Fibroblast of the aortic adventitia (primary cell): ENCODE data around the gene SLC17A2. TPM values are rescaled to one million over a fixed set of nuclear protein-coding genes. Genes with fewer than 3 reads are reported as not detected.
A peak's percentile ranks its signal among the peaks of the same experiment; 100 is the strongest.

Source experiments
- DNase-seq: peaks from one replicate; pipeline ENCODE4 v3.0.0-alpha.2; 2010; ENCODE audit warnings: low read depth
- H3K4me3 ChIP-seq: 2 replicates; pipeline ENCODE4 v1.5.1; 2011; ENCODE audit warnings: low read depth, mild to moderate bottlenecking, control low read depth, low read length, moderate library complexity
- total RNA-seq: library from RNA; depleted of rRNA; stranded (reverse); fragments of >200 nt; gene quantifications from 2 replicates; pipeline ENCODE4 v1.2.3, GENCODE V29; 2012; ENCODE audit warnings: low replicate concordance
- TF ChIP-seq, protein P1 (sequence below): IDR thresholded peaks from 2 replicates; pipeline ENCODE4 v1.5.1; 2011; ENCODE audit warnings: mild to moderate bottlenecking, low read length, control low read depth, inconsistent platforms; ENCODE audit not compliant: insufficient read depth

Gene SLC17A2, protein sequence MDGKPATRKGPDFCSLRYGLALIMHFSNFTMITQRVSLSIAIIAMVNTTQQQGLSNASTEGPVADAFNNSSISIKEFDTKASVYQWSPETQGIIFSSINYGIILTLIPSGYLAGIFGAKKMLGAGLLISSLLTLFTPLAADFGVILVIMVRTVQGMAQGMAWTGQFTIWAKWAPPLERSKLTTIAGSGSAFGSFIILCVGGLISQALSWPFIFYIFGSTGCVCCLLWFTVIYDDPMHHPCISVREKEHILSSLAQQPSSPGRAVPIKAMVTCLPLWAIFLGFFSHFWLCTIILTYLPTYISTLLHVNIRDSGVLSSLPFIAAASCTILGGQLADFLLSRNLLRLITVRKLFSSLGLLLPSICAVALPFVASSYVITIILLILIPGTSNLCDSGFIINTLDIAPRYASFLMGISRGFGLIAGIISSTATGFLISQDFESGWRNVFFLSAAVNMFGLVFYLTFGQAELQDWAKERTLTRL
- total RNA-seq: 0.09 TPM in 1 of 2 replicates, not detected in the other

DNA sequence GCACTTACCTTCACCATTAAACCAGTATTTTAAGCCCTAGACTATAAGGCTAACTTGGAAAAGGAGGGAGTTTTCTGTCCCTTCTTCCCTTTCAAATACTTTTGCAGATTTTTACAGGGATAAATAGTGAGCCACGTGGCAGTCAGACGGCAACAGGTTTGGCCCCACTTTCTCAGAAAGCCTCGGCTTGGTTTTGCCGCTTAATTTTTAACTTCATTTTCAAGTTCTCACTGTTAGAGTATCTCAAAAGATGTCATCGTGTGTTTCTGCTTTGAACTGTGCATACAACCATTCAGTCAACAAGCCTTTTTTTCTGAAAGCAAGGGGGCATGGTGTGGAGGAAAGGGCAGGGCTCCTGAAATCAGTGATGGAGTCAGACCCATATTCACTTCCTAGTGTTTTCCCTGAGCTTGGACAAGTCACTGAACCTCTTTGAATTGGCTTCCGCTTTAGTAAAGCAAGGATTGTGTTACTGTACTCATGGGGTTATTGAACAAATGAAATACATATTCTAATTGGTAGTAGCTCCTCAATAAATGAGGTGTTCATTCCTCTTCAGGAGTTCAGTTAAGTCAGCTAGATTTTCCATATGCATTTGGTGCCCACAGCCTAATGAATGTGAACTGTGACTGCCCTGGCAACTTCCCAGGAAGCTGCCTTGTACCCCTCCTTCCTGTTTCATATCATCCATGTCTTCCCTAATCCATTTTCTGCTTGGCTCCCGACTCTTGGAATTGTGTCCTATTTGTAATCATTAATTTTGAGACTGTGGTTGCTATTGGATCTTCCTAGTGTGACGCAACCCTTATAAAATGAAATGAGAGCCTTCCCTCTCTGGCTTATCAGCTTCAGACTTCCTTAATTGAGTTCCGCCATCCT is at the start of gene SLC17A2:
Gene SLC17A2 (minus strand): TSS at position 160 of the 879 bp plus-strand sequence. CDS start 4,895 bp downstream, outside the sequence.
- TF ChIP-seq, protein P1, sequence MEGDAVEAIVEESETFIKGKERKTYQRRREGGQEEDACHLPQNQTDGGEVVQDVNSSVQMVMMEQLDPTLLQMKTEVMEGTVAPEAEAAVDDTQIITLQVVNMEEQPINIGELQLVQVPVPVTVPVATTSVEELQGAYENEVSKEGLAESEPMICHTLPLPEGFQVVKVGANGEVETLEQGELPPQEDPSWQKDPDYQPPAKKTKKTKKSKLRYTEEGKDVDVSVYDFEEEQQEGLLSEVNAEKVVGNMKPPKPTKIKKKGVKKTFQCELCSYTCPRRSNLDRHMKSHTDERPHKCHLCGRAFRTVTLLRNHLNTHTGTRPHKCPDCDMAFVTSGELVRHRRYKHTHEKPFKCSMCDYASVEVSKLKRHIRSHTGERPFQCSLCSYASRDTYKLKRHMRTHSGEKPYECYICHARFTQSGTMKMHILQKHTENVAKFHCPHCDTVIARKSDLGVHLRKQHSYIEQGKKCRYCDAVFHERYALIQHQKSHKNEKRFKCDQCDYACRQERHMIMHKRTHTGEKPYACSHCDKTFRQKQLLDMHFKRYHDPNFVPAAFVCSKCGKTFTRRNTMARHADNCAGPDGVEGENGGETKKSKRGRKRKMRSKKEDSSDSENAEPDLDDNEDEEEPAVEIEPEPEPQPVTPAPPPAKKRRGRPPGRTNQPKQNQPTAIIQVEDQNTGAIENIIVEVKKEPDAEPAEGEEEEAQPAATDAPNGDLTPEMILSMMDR: no peak
- no peak within 1 kb of the TSS for H3K4me3 ChIP-seq
- DNase-seq: no peak

DNA sequence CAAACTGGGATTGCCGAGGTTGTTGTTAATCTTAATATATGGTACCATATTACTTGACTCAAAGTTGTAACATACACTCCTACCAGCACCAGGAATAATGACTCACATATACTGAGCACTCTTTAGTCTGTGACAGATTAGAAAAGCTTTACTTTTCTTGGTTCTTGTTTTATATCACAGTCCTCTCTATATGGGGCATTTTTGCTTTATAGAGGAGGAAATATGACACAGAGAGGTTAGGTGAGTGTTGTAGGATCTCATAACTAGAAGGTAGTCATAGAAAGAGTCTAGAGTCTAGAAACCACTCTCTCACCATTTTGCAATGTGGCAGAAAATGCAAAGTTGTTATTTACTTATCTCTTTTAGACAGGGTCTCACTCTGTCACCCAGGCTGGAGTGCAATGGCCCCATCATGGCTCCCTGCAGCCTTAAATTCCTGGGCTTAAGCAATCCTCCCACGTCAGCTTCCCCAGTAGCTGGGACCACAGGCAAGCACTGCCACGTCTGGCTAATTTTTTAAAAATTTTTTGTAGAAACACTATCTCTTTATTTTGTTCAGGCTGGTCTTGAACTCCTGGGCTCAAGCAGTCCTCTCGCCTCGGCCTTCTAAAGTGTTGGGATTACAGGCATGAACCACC is 45.6 kb upstream of the SLC17A2 start:
- no peak for DNase-seq
- H3K4me3 ChIP-seq: no peak overlapping the region
- TF ChIP-seq, protein P1: no peak

DNA sequence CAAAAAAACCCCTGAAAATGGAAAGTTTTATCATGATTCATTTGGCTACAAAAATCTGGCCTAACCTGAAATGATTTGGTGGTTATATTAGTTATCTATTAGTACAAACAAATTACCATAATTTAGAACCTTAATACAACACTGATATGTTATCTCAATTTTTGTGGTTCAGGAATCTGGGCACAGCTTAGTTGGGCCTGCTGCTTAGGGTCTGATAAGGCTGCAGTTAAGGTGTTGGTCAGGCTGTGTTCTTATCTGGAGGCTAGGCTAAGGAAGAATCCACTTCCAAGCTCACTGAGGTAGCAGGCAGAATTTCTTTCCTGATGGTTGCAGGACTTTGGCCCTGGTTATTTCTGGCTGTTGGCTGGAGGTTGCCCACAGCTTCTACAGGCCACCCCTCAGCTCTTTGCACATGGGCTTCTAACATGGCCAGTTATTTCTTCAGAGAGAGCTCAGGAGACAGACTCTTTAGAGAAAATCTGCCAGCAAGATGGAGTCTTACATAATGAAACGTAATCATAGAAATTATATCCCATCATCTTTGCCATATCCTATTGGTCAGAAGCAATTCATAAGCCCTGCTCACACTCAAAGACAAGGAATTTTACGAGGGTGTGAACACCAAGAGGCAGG is 43.5 kb upstream of the SLC17A2 start:
- TF ChIP-seq, protein P1: no peak
- H3K4me3 ChIP-seq: no peak overlapping the region
- no peak for DNase-seq

DNA sequence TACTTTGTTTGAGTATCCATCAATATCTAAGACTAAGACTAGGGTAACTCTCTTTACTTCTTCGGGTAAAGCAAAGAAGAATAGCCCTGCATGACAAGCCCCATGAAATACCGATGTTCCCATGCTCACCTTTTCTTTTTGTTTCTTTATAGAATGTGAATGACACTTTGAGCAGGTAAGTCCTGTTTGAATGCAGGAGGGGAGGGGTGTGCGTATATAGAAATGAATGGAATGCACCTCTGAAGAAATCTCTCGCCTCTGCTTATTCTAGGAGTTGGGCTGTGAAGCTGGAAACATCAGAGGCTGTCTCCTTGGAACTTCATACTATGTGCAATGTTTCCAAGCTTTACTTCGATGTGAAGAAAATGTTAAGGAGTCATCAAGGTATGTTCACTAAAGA is 42.4 kb upstream of the SLC17A2 start:
- TF ChIP-seq, protein P1: no peak
- H3K4me3 ChIP-seq: no peak overlapping the region
- DNase-seq: no peak

DNA sequence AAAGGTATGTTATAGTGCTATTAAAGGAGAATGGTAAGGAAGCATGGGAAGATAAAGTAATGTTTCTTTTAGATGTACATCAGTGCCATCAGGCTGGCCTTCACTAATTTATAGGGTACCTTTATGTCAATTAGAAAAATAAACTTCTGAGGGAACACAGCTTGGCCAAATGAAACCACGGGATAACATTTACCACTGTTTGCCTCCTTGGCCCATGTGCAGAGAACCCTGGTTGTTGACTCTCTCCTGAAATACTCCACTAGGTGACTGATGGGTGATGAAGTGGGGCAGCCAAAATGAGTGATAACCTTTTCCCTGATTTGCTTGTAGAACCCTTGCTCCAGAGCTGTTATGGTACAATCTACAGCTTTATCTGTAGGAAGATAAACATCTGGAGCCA is 41.6 kb upstream of the SLC17A2 start:
- H3K4me3 ChIP-seq: no peak overlapping the region
- DNase-seq: no peak
- TF ChIP-seq, protein P1: no peak

DNA sequence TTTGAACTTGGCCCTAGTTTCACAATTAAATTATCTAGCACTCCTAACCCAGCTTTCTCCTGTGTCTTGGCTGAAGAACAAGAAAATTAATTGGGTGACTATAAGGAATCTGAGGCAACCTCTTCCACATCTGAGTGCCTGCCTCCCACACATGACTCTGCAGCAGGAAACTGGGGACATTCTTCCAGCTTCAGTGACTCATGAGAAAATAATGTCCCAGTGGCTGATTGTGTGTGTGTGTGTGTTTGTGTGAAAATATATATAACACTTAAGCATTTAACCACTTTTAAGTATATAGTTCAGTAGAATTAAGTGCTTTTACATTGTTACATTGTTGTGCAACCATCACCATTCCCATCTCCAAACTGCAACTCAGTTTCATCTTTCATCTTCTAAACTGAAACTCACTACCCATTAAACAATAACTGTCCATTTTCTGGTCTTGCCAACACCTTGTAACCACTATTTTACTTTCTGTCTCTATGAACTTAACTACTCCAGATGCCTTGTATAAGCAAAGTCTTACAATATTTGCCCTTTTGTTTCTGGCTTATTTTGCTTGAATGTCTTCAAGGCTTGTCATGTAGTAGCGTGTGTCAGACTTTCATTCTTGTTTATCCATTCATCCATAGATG is 40.8 kb upstream of the SLC17A2 start:
- peak; percentile 93 for DNase-seq
- TF ChIP-seq, protein P1: no peak
- H3K4me3 ChIP-seq: no peak overlapping the region
